H1 (cell line): ENCODE measurements around the gene PREX1. TPM values are rescaled to one million over a fixed set of nuclear protein-coding genes. Genes with fewer than 3 reads are reported as not detected.
A peak's percentile ranks its signal among the peaks of the same experiment; 100 is the strongest.

Source experiments
- CTCF ChIA-PET: fragments of 300-600 bp; sonication (Branson Sonifier 250); formaldehyde crosslinking; loops from one replicate; lab custom pipeline; 2021; ENCODE audit not compliant: partially characterized antibody; lab: Charles Lee
- POLR2A ChIA-PET: fragments of 300-600 bp; sonication (Branson Sonifier 250); formaldehyde crosslinking; loops from one replicate; lab custom pipeline; 2021; ENCODE audit warnings: inconsistent platforms; ENCODE audit not compliant: partially characterized antibody; lab: Charles Lee
- DNase-seq, 2 experiments: peaks; one replicate each; pipeline versions ENCODE4 v3.0.0 to v3.0.0-alpha.2; 2010 to 2022; ENCODE audit warnings: low spot score in 2 of 2, low read depth in 1 of 2, mixed read lengths in 1 of 2
- FAIRE-seq: peaks from 2 replicates; lab custom pipeline; 2011; peaks lifted over from hg19 to GRCh38; lab: Jason Lieb, UNC
- H2AFZ ChIP-seq: 2 replicates; pipeline ENCODE4 v1.8.1; 2012; ENCODE audit warnings: low read length, inconsistent platforms
- H2AK5ac ChIP-seq: 2 replicates; pipeline ENCODE4 v1.6.1; 2013; ENCODE audit warnings: low read depth, low read length
- H2BK120ac ChIP-seq: replicated peaks from 2 replicates; pipeline ENCODE3; 2013; ENCODE audit warnings: low read depth, low read length, inconsistent platforms
- H2BK12ac ChIP-seq: 2 replicates; pipeline ENCODE4 v1.6.1; 2013; ENCODE audit warnings: low read depth, low read length
- H2BK15ac ChIP-seq: 2 replicates; pipeline ENCODE4 v1.6.1; 2013; ENCODE audit warnings: low read length
- H2BK20ac ChIP-seq: 2 replicates; pipeline ENCODE4 v1.6.1; 2013; ENCODE audit warnings: low read length
- H2BK5ac ChIP-seq: 2 replicates; pipeline ENCODE4 v1.6.1; 2013; ENCODE audit warnings: low read depth, low read length
- H3K14ac ChIP-seq: 2 replicates; pipeline ENCODE4 v1.6.1; 2013; ENCODE audit warnings: inconsistent platforms; ENCODE audit not compliant: insufficient read length
- H3K18ac ChIP-seq: 2 replicates; pipeline ENCODE4 v1.6.1; 2013; ENCODE audit warnings: low read length; ENCODE audit errors: extremely low read depth
- H3K23ac ChIP-seq: 2 replicates; pipeline ENCODE4 v1.6.1; 2013; ENCODE audit warnings: inconsistent platforms; ENCODE audit not compliant: insufficient read length
- H3K23me2 ChIP-seq: 2 replicates; pipeline ENCODE4 v1.6.1; 2013; ENCODE audit warnings: low read depth, low read length
- H3K27ac ChIP-seq: 2 replicates; pipeline ENCODE4 v1.6.1; 2011; ENCODE audit warnings: low read depth, low read length, inconsistent platforms
- H3K27me3 ChIP-seq, 4 experiments: replicated peaks in 1 of 4; 1 replicate in 1 of 4; 2 replicates in 3 of 4; pipeline versions ENCODE4 v1.6.1 to v1.8.1; 2011 to 2013; ENCODE audit warnings: low read length in 3 of 4, mild to moderate bottlenecking in 3 of 4, inconsistent platforms in 2 of 4, mixed read lengths in 2 of 4, moderate library complexity in 1 of 4; ENCODE audit not compliant: control insufficient read depth in 3 of 4, insufficient read depth in 3 of 4; ENCODE audit errors: extremely low read depth in 1 of 4
- H3K36me3 ChIP-seq, 4 experiments: 2 replicates each; pipeline versions ENCODE4 v1.6.1 to v1.8.1; 2011 to 2013; ENCODE audit warnings: mild to moderate bottlenecking in 4 of 4, low read length in 3 of 4, moderate library complexity in 2 of 4, control low read depth in 1 of 4, inconsistent platforms in 1 of 4; ENCODE audit not compliant: insufficient read depth in 4 of 4, control insufficient read depth in 2 of 4
- H3K4ac ChIP-seq: replicated peaks from 2 replicates; pipeline ENCODE3; 2013; ENCODE audit warnings: low read length, low read depth, mixed read lengths, inconsistent platforms; ENCODE audit not compliant: insufficient read length
- H3K4me1 ChIP-seq, 4 experiments: replicated peaks in 1 of 4; 1 replicate in 1 of 4; 2 replicates in 3 of 4; pipeline versions ENCODE4 v1.6.1 to v1.8.1; 2011 to 2013; ENCODE audit warnings: low read length in 3 of 4, inconsistent platforms in 2 of 4, mixed read lengths in 1 of 4; ENCODE audit not compliant: insufficient read depth in 4 of 4, control insufficient read depth in 3 of 4
- H3K4me2 ChIP-seq, 2 experiments: 2 replicates each; pipeline versions ENCODE4 v1.6.1 to v1.8.1; 2011 to 2013; ENCODE audit warnings: low read depth in 2 of 2, low read length in 2 of 2, control low read depth in 1 of 2, inconsistent platforms in 1 of 2, mild to moderate bottlenecking in 1 of 2; ENCODE audit not compliant: insufficient read depth in 1 of 2
- H3K4me3 ChIP-seq, 4 experiments: fragments of 200-600, 300-600 bp in 1 of 4; sonication (generic), shearing (Covaris generic), sonication (Bioruptor Twin) in 1 of 4; 2 replicates each; pipeline versions ENCODE4 v1.5.1 to v1.8.1; 2011 to 2016; ENCODE audit warnings: low read length in 4 of 4, low read depth in 3 of 4, control low read depth in 2 of 4, inconsistent platforms in 2 of 4, mild to moderate bottlenecking in 2 of 4, mixed read lengths in 1 of 4, moderate library complexity in 1 of 4; ENCODE audit not compliant: insufficient read depth in 2 of 4; ENCODE audit errors: extremely low read depth in 1 of 4
- H3K56ac ChIP-seq: replicated peaks from 2 replicates; pipeline ENCODE3; 2013; ENCODE audit warnings: low read depth, mild to moderate bottlenecking, mixed read lengths, low read length, inconsistent platforms; ENCODE audit not compliant: insufficient read length
- H3K79me1 ChIP-seq: 2 replicates; pipeline ENCODE4 v1.6.1; 2013; ENCODE audit warnings: low read depth, low read length, control low read depth
- H3K79me2 ChIP-seq, 2 experiments: 2 replicates each; pipeline versions ENCODE4 v1.6.1 to v1.8.1; 2012 to 2013; ENCODE audit warnings: low read length in 2 of 2, mild to moderate bottlenecking in 2 of 2, inconsistent platforms in 1 of 2; ENCODE audit not compliant: insufficient read depth in 2 of 2, control insufficient read depth in 1 of 2
- H3K9ac ChIP-seq, 4 experiments: replicated peaks in 1 of 4; 1 replicate in 1 of 4; 2 replicates in 3 of 4; pipeline versions ENCODE4 v1.6.1 to v1.8.1; 2011 to 2013; ENCODE audit warnings: low read depth in 3 of 4, low read length in 3 of 4, control low read depth in 2 of 4, mild to moderate bottlenecking in 2 of 4, moderate library complexity in 2 of 4, inconsistent platforms in 1 of 4; ENCODE audit errors: extremely low read depth in 1 of 4
- H3K9me3 ChIP-seq, 2 experiments: 2 replicates each; pipeline versions ENCODE4 v1.6.1 to v1.8.1; 2012 to 2013; ENCODE audit warnings: mild to moderate bottlenecking in 2 of 2, moderate library complexity in 2 of 2, control low read depth in 1 of 2, inconsistent platforms in 1 of 2, low read depth in 1 of 2, low read length in 1 of 2, mixed read lengths in 1 of 2; ENCODE audit not compliant: insufficient read depth in 2 of 2
- H4K20me1 ChIP-seq, 2 experiments: replicated peaks in 1 of 2; 2 replicates each; pipeline versions ENCODE3 to v1.8.1; 2011 to 2013; ENCODE audit warnings: inconsistent platforms in 2 of 2, low read length in 2 of 2, mild to moderate bottlenecking in 1 of 2; ENCODE audit not compliant: insufficient read depth in 2 of 2, control insufficient read depth in 1 of 2
- H4K5ac ChIP-seq: 2 replicates; pipeline ENCODE4 v1.6.1; 2013; ENCODE audit warnings: low read length, low read depth, mixed read lengths, inconsistent platforms; ENCODE audit not compliant: insufficient read length
- H4K8ac ChIP-seq: 2 replicates; pipeline ENCODE4 v1.8.0; 2013; ENCODE audit warnings: mild to moderate bottlenecking, moderate library complexity, low read length, inconsistent platforms; ENCODE audit not compliant: insufficient read depth; ENCODE audit errors: extremely low read depth
- H4K91ac ChIP-seq: replicated peaks from 2 replicates; pipeline ENCODE3; 2013; ENCODE audit warnings: low read length, mixed read lengths, inconsistent platforms; ENCODE audit not compliant: insufficient read length
- BACH1 ChIP-seq: IDR thresholded peaks from 2 replicates; pipeline ENCODE4 v1.6.1; 2012; ENCODE audit warnings: low read length, improper control_type of control experiment
- BCL11A ChIP-seq, 2 experiments: IDR thresholded peaks; one replicate each; pipeline ENCODE4 v1.6.1; 2011; ENCODE audit warnings: low read depth in 2 of 2, low read length in 2 of 2, mild to moderate bottlenecking in 2 of 2
- E2F6 ChIP-seq: IDR thresholded peaks from 2 replicates; pipeline ENCODE4 v1.6.1; 2012; ENCODE audit warnings: inconsistent platforms
- MAX ChIP-seq: IDR thresholded peaks from 2 replicates; pipeline ENCODE4 v1.6.1; 2012; ENCODE audit warnings: inconsistent platforms
- PHF8 ChIP-seq: fragments of 200-600 bp; sonication (generic); conservative IDR thresholded peaks from 2 replicates; pipeline ENCODE4 v1.7.1; 2012; ENCODE audit warnings: low read depth, mild to moderate bottlenecking, inconsistent platforms, low read length, moderate library complexity
- RAD21 ChIP-seq, 2 experiments: IDR thresholded peaks in 1 of 2; conservative IDR thresholded peaks in 1 of 2; 2 replicates each; pipeline ENCODE4 v1.6.1; 2011; ENCODE audit warnings: low read depth in 2 of 2, low read length in 2 of 2, improper control_type of control experiment in 1 of 2, inconsistent platforms in 1 of 2, mild to moderate bottlenecking in 1 of 2, moderate library complexity in 1 of 2
- SIX5 ChIP-seq: IDR thresholded peaks from 2 replicates; pipeline ENCODE4 v1.6.1; 2011; ENCODE audit warnings: mild to moderate bottlenecking, low read depth, low read length
- TAF7 ChIP-seq: optimal IDR thresholded peaks from 2 replicates; pipeline ENCODE3; 2011; ENCODE audit warnings: low read depth, mild to moderate bottlenecking, inconsistent platforms, low read length, moderate library complexity, borderline replicate concordance
- WGBS, 2 experiments: shearing (Covaris generic) in 1 of 2; methylation state at CpG; one replicate each; pipeline versions ENCODE4 v1.1.6 to v1.1.7; 2013 to 2015; ENCODE audit warnings: low lambda C conversion rate in 2 of 2, mixed read lengths in 2 of 2, inconsistent platforms in 1 of 2, low coverage in 1 of 2, missing lambda C conversion rate in 1 of 2; ENCODE audit not compliant: insufficient replicate concordance in 2 of 2, insufficient coverage in 1 of 2, insufficient read length in 1 of 2; ENCODE audit errors: extremely low coverage in 1 of 2, missing lambda C conversion rate in 1 of 2; 5-methylcytosine and 5-hydroxymethylcytosine counted together
- polyA plus RNA-seq, 7 experiments: library from polyadenylated mRNA; depleted of rRNA in 3 of 7; stranded (reverse) in 5 of 7; unstranded in 2 of 7; fragments of >200 nt in 5 of 7; fragments of 200-250 nt in 2 of 7; gene quantifications; 1 replicate in 5 of 7; 2 replicates in 1 of 7; 4 replicates in 1 of 7; pipeline versions ENCODE4 v1.2.1 to v1.2.3, GENCODE V29; 2011 to 2013; ENCODE audit warnings: missing spikeins in 2 of 7, mixed read lengths in 2 of 7
- total RNA-seq: library from RNA; stranded (reverse); fragmentation: NEBNext Ultra II Directional; extraction: Animal tissue kit (Norgen Biotek cat#: 25700); gene quantifications from 2 replicates; pipeline ENCODE4 v1.2.1, GENCODE V29; 2021

Gene PREX1
- total and polyA plus RNA-seq, 2 of the 8 experiments (the other 6 are each of a cell fraction or from before 2014, with no cell fraction given): 10.7 to 12.8 TPM

GRCh38 chr20:48856130-48856529 is 28.3 kb upstream of the PREX1 start:
- no peak overlapping the region for H3K4me2 ChIP-seq
- no peak overlapping the region for H3K14ac ChIP-seq
- no peak overlapping the region for H2BK5ac ChIP-seq
- H3K36me3 ChIP-seq: no peaks in the 10 kb centered on the region
- H3K27me3 ChIP-seq: no peaks in the 10 kb centered on the region
- ChIA-PET CTCF (no interaction called here), POLR2A (no interaction called here)
- no peak for DNase-seq
- H3K23ac ChIP-seq: no peak overlapping the region
- no peaks in the 10 kb centered on the region for H3K9me3 ChIP-seq
- no peak for FAIRE-seq
- H3K9ac ChIP-seq: no peak overlapping the region
- no peak overlapping the region for H4K8ac ChIP-seq
- peak overlapping the region; percentile 20 for H3K4ac ChIP-seq
- no peak overlapping the region for H2AK5ac ChIP-seq
- no peak overlapping the region for H2AFZ ChIP-seq
- H2BK20ac ChIP-seq: no peak overlapping the region
- no peak overlapping the region for H2BK120ac ChIP-seq
- no peak overlapping the region for H3K4me3 ChIP-seq
- WGBS, 2 experiments: 94% methylated on average over 5 of the region's 5 CpGs; no CpG with 5 or more reads in 1 of the 2 experiments
- H2BK12ac ChIP-seq: no peak overlapping the region
- H4K20me1 ChIP-seq: no peaks in the 10 kb centered on the region
- no peak overlapping the region for H4K91ac ChIP-seq
- H3K23me2 ChIP-seq: no peaks in the 10 kb centered on the region
- no peaks in the 10 kb centered on the region for H3K79me1 ChIP-seq
- H4K5ac ChIP-seq: no peak overlapping the region
- H3K27ac ChIP-seq: no peak overlapping the region
- 0 out of 7 replicates have a peak, but pooled peaks cover 0 to 2% (median 0%) of the 10 kb centered on the region in 4 experiments for H3K4me1 ChIP-seq
- H2BK15ac ChIP-seq: no peak overlapping the region
- no peak overlapping the region for H3K56ac ChIP-seq
- no peaks in the 10 kb centered on the region for H3K79me2 ChIP-seq
- H3K18ac ChIP-seq: no peak overlapping the region
- TF ChIP-seq TAF7 (no peak), E2F6 (no peak), RAD21 (IDR thresholded peaks at IDR 0.05 in 1 of 2, conservative IDR thresholded peaks at IDR 0.05 in 1 of 2; ENCODE audit: low read depth in 2 of 2, low read length in 2 of 2) (no peak), MAX (no peak), BACH1 (no peak), PHF8 (no peak), SIX5 (no peak), BCL11A (IDR thresholded peaks at IDR 0.05; ENCODE audit: low read depth in 2 of 2, low read length in 2 of 2) (no peak)
